Ovary (tissue), 9 donors: Measurements from ENCODE around the gene CYTH1. TPM values are rescaled to one million over a fixed set of nuclear protein-coding genes. Genes with fewer than 3 reads are reported as not detected.
"Not testable (repeated sequence)": the region's sequence is repeated elsewhere in the genome, so short reads cannot be mapped to it uniquely, and the experiment has no call there.

Source experiments
- DNase-seq, 5 donors: peaks; one replicate each; pipeline ENCODE4 v3.0.0-alpha.2; 2019 to 2020
- H3K27ac ChIP-seq, 2 donors: fragments of 200-600 bp; one replicate each; pipeline versions ENCODE4 v1.5.1 to v1.8.0; 2019 to 2022
- H3K27me3 ChIP-seq: fragments of 200-600 bp; one replicate; pipeline ENCODE4 v1.8.0; 2022
- H3K36me3 ChIP-seq: fragments of 200-600 bp; sonication (generic); one replicate; pipeline ENCODE4 v1.5.1; 2019
- H3K4me1 ChIP-seq: one replicate; pipeline ENCODE4 v1.8.1; 2013; ENCODE audit warnings: mild to moderate bottlenecking, moderate library complexity; ENCODE audit not compliant: insufficient read depth
- H3K4me3 ChIP-seq: fragments of 200-600 bp; sonication (generic); one replicate; pipeline ENCODE4 v1.5.1; 2017
- H3K9me3 ChIP-seq, 2 donors: fragments of 200-600 bp in 1 of 2; sonication (generic) in 1 of 2; one replicate each; pipeline versions ENCODE4 v1.5.1 to v1.8.1; 2013 to 2019; ENCODE audit warnings: mild to moderate bottlenecking in 1 of 2, moderate library complexity in 1 of 2
- EP300 ChIP-seq: sonication (generic); formaldehyde crosslinking; IDR thresholded peaks from one replicate; pipeline ENCODE4 v1.6.1; 2017; ENCODE audit warnings: antibody characterized with exemption
- POLR2A ChIP-seq: fragments of 450-650 bp; IDR thresholded peaks from one replicate; pipeline ENCODE4 v1.6.1; 2017; ENCODE audit warnings: antibody characterized with exemption, mild to moderate bottlenecking, moderate library complexity
- WGBS, 3 donors: extraction: QIAGEN DNeasy Blood & Tissue Kit in 1 of 3; methylation state at CpG; one replicate each; pipeline versions ENCODE4 v1.1.5 to v1.1.7; 2013 to 2017; 5-methylcytosine and 5-hydroxymethylcytosine counted together
- intact Hi-C, 4 donors: fragments of 100-400 bp; cut with DNase I; formaldehyde crosslinking; loops; one replicate each; pipeline versions ENCODE4 v1.11.0 to v1.15.1; 2022 to 2023
- polyA plus RNA-seq, 2 donors: library from polyadenylated mRNA; stranded (reverse); fragments of 200-250 nt in 1 of 2; fragments of 350-450 nt in 1 of 2; fragmentation: Illumina TruSeq in 1 of 2; extraction: RNeasy Lipid Tissue Mini Kit (QIAGEN cat#74804) in 1 of 2; gene quantifications; one replicate each; pipeline ENCODE4 v1.2.3, GENCODE V29; 2013 to 2014
- total RNA-seq, 7 donors: library from RNA; depleted of rRNA in 2 of 7; stranded (reverse); fragments of >200 nt in 2 of 7; fragmentation: NEBNext Ultra II Directional in 3 of 7; extraction: Animal tissue kit (Norgen Biotek cat#: 25700) in 3 of 7; gene quantifications; one replicate each; pipeline versions ENCODE4 v1.1.0 to v1.2.4, GENCODE V29; 2016 to 2023
- TF ChIP-seq, protein P1 (sequence below), 3 donors: fragments of 450-650 bp in 2 of 3; fragments of 200-600 bp in 1 of 3; IDR thresholded peaks; one replicate each; pipeline versions ENCODE4 v1.5.1 to v1.8.0; 2016 to 2022; ENCODE audit warnings: antibody characterized with exemption in 3 of 3, mild to moderate bottlenecking in 1 of 3
- donor health status: DM: no; HTN: no; CAD: no; lungs with moderate emphysema.
- donor health status: DM: no; HTN: no; CAD: no.
- donor health status: Bipolar disorder and iron deficiency.
- donor health status: DM: yes; HTN: yes; CAD: no.
- donor health status: DM: no; HTN: no; CAD: no.
- donor health status: DM: yes; HTN: yes; CAD: no.

Gene CYTH1
- total and polyA plus RNA-seq, 9 donors = 15.1 to 35.3 (median 24.4) TPM

DNA sequence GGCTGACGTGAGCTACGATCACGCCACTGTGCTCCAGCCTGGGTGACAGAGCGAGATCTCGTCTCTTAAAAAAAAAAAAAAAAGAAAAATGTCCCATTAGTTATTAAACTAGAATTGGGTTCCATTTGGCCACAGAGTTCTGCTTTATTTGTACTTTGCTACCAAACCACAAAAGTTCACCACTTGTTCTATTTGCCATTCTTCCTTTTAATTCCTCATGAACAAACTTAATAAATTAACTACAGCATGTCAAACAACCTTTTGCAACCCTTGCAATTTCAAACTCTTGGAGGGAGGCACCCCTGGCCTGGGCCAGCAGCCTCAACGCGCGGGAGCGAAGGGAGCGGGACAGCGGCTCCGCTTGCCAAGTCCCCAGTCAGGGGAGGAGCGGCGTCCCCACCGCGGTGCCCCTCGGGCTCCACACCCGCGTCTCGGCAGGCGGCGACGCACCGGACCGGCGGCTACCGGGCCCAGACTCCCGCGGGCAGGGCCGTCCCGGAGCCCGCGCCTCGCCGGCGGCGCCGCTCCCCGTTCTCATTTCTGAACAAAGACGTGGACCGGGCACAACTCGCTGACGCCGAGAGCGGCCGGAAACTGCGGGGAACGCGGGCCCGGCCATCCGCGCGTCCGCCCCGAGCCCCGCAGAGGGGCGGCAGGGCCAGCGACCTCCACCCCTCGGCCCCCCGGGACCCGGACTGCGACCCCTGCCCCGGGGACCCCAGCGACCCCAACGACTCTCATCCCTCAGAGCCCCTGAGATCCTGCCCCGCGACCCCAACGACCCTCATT is 775 bp downstream of the CYTH1 start:
- H3K27me3 ChIP-seq = no peaks in the 10 kb centered on the region
- peak overlapping the region; percentile 62 to 80 for H3K27ac ChIP-seq
- TF ChIP-seq, protein P1, sequence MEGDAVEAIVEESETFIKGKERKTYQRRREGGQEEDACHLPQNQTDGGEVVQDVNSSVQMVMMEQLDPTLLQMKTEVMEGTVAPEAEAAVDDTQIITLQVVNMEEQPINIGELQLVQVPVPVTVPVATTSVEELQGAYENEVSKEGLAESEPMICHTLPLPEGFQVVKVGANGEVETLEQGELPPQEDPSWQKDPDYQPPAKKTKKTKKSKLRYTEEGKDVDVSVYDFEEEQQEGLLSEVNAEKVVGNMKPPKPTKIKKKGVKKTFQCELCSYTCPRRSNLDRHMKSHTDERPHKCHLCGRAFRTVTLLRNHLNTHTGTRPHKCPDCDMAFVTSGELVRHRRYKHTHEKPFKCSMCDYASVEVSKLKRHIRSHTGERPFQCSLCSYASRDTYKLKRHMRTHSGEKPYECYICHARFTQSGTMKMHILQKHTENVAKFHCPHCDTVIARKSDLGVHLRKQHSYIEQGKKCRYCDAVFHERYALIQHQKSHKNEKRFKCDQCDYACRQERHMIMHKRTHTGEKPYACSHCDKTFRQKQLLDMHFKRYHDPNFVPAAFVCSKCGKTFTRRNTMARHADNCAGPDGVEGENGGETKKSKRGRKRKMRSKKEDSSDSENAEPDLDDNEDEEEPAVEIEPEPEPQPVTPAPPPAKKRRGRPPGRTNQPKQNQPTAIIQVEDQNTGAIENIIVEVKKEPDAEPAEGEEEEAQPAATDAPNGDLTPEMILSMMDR (IDR thresholded peaks at IDR 0.05) = no peak
- TF ChIP-seq EP300 = no peak
- no peak for TF ChIP-seq POLR2A
- no peaks in the 10 kb centered on the region for H3K36me3 ChIP-seq
- peak overlapping the region; percentile 92 for H3K4me3 ChIP-seq
- no peaks in the 10 kb centered on the region for H3K9me3 ChIP-seq
- intact Hi-C loops = no loop called here
- H3K4me1 ChIP-seq = no peaks in the 10 kb centered on the region
- 4 to 6% (median 5%) methylated on average over 60 to 68 of the region's 68 CpGs for WGBS, 3 donors
- DNase-seq = peak in 4 of 5 donors; percentile 43 to 70 (median 58)

DNA sequence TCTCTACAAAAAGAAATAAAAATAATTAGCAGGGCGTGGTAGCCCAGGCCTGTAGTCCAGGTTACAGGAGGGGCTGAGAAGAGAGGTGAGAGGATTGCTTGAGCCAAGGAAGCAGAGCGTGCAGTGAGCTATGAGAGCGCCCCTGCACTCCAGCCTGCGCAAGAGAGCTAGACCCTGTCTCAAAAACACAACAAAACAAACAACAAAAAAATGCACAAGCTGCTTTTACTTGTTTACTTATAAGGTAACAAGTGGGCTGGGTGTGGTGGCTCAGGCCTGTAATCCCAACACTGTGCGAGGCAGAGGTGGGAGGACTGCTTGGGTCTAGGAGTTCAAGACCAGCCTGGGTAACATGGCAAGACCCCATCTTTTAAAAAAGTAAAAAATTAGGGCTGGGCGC is 1.7 kb downstream of the CYTH1 start:
- TF ChIP-seq EP300 (no peak), POLR2A (no peak)
- TF ChIP-seq, protein P1 (IDR thresholded peaks at IDR 0.05) = no peak
- H3K4me1 ChIP-seq = no peaks in the 10 kb centered on the region
- no peak for DNase-seq
- H3K9me3 ChIP-seq = no peaks in the 10 kb centered on the region
- intact Hi-C loops = no loop called here
- no peaks in the 10 kb centered on the region for H3K27me3 ChIP-seq
- H3K4me3 ChIP-seq = no peak overlapping the region
- no peak overlapping the region for H3K27ac ChIP-seq
- WGBS, 3 donors = 95 to 97% (median 96%) methylated on average over 6 of the region's 6 CpGs
- H3K36me3 ChIP-seq = no peaks in the 10 kb centered on the region

DNA sequence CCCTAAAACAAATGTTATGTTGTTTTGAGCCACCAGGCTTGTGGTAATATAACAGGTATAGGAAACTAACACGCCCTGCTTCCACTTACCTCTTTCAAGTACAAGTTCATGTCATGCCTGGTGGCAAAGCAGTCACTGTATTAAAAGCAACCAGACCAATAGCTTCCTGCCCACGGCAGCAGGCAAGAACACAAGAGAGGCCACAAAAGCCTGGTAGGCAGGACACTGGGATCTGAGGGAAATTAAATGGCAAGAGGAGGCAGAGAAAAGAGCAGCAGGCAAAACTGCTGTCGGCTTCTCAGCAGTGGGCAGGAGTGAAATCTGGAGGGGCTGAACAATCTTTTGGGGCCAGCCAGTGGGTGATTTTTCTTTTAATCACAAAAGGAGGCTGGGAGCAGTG is 2.2 kb downstream of the CYTH1 start:
- Histone ChIP-seq H3K9me3 (no peaks in the 10 kb centered on the region), H3K27me3 (no peaks in the 10 kb centered on the region), H3K4me1 (peaks cover 2% of the 10 kb centered on the region), H3K36me3 (no peaks in the 10 kb centered on the region), H3K27ac (no peak overlapping the region), H3K4me3 (no peak overlapping the region)
- intact Hi-C loops = no loop called here
- DNase-seq = peak in 1 of 5 donors; percentile 12
- WGBS, 3 donors = 82 to 85% (median 84%) methylated on average over 3 of the region's 3 CpGs
- TF ChIP-seq EP300 (no peak), POLR2A (no peak)
- TF ChIP-seq, protein P1 (IDR thresholded peaks at IDR 0.05) = no peak

DNA sequence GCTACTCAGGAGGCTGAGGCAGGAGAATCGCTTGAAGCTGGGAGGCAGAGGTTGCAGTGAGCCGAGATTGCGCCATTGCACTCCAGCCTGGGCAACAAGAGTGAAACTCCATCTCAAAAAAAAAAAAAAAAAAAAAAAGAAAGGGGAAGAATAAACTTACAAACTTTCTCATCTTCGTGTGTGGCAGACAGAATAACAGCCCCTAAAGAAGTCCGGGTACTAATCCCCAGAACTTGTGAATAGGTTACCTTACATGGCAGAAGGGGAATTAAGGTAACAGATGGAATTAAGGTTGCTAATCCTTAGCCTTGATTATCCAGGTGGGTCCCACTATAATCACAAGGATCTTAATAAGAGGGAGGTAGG is 2.8 kb downstream of the CYTH1 start:
- H3K27me3 ChIP-seq, H3K9me3 ChIP-seq, intact Hi-C loops, H3K27ac ChIP-seq, DNase-seq, H3K4me1 ChIP-seq, H3K4me3 ChIP-seq, H3K36me3 ChIP-seq: not testable (repeated sequence)
- 88 to 94% (median 91%) methylated on average over 5 of the region's 5 CpGs for WGBS, 3 donors

DNA sequence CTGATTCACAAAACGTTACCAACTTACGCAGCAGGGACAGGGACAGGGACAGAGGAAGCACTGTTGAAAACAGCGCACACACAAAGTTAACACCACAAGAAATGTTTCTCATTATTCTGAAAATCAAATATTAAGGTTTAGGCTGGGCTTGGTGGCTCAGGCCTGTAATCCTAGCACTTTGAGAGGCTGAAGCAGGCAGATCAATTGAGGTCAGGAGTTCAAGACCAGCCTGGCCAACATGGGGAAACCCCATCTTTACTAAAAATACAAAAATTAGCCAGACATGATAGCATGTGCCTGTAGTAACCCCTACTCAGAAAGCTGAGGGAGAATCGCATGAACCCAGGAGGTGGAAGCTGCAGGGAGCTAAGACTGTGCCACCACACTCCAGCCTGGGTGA is 4.2 kb downstream of the CYTH1 start:
- no peak for TF ChIP-seq POLR2A
- TF ChIP-seq, protein P1 (IDR thresholded peaks at IDR 0.05) = no peak
- no peak for TF ChIP-seq EP300
- Histone ChIP-seq H3K27me3 (no peaks in the 10 kb centered on the region), H3K27ac (no peak overlapping the region), H3K9me3 (no peaks in the 10 kb centered on the region), H3K4me3 (no peak overlapping the region), H3K36me3 (no peaks in the 10 kb centered on the region), H3K4me1 (peaks cover 3% of the 10 kb centered on the region)
- DNase-seq = no peak
- 92 to 94% (median 94%) methylated on average over 4 of the region's 4 CpGs for WGBS, 3 donors
- intact Hi-C loops = no loop called here
